Thyroid gland (tissue), 4 donors: ENCODE measurements around the gene DIP2C.

ENCODE experiments used
- POLR2A ChIP-seq, 2 donors: fragments of 450-650 bp; IDR thresholded peaks; one replicate each; pipeline ENCODE4 v1.6.1; 2017; ENCODE audit warnings: antibody characterized with exemption in 2 of 2, mild to moderate bottlenecking in 2 of 2, moderate library complexity in 1 of 2
- TF ChIP-seq, protein P1 (sequence below), 6 experiments: fragments of 200-600 bp in 3 of 6; fragments of 450-650 bp in 3 of 6; sonication (generic) in 3 of 6; IDR thresholded peaks; one replicate each; pipeline ENCODE4 v1.5.1; 2016 to 2019; ENCODE audit warnings: antibody characterized with exemption in 6 of 6, mild to moderate bottlenecking in 2 of 6, inconsistent platforms in 1 of 6, moderate library complexity in 1 of 6

DNA sequence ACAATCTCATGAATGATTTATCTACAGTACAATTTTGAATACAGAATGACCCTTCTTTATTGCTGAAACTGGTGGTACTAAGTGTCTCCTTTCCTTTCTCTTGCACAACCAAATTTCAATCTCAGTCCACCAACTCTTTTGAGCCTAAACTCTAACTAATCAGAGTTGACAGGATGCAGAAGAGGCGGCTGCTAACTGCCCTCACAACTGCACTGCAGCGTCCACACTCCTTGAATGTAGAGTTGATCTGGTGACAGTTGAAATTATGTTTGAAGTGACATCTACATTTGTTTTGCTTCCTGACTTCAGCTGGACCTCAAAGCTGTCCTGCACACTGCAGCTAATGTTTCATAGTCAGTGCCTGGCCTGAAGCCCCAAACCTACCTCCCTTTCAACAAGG lies 414.6 kb downstream of the DIP2C start:
- TF ChIP-seq, protein P1, sequence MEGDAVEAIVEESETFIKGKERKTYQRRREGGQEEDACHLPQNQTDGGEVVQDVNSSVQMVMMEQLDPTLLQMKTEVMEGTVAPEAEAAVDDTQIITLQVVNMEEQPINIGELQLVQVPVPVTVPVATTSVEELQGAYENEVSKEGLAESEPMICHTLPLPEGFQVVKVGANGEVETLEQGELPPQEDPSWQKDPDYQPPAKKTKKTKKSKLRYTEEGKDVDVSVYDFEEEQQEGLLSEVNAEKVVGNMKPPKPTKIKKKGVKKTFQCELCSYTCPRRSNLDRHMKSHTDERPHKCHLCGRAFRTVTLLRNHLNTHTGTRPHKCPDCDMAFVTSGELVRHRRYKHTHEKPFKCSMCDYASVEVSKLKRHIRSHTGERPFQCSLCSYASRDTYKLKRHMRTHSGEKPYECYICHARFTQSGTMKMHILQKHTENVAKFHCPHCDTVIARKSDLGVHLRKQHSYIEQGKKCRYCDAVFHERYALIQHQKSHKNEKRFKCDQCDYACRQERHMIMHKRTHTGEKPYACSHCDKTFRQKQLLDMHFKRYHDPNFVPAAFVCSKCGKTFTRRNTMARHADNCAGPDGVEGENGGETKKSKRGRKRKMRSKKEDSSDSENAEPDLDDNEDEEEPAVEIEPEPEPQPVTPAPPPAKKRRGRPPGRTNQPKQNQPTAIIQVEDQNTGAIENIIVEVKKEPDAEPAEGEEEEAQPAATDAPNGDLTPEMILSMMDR (IDR thresholded peaks at IDR 0.05) = no peak
- TF ChIP-seq POLR2A (IDR thresholded peaks at IDR 0.05) = no peak
